Glutamatergic neuron (in vitro differentiated cells): ENCODE measurements around the gene OR6B3. TPM values are rescaled to one million over a fixed set of nuclear protein-coding genes. Genes with fewer than 3 reads are reported as not detected.
A peak's percentile ranks its signal among the peaks of the same experiment; 100 is the strongest.

ENCODE experiments used
- DNase-seq: peaks from one replicate; pipeline ENCODE4 v3.0.0; 2022
- H3K27ac Mint-ChIP-seq: one replicate; pipeline ENCODE4 v1.8.0; 2020; ENCODE audit warnings: mild to moderate bottlenecking, mixed read lengths, inconsistent platforms; ENCODE audit not compliant: unreplicated experiment
- H3K27me3 Mint-ChIP-seq: one replicate; pipeline ENCODE4 v1.8.0; 2020; ENCODE audit warnings: mild to moderate bottlenecking, moderate library complexity, mixed read lengths, inconsistent platforms; ENCODE audit not compliant: unreplicated experiment
- H3K36me3 Mint-ChIP-seq: one replicate; pipeline ENCODE4 v1.8.0; 2020; ENCODE audit warnings: mild to moderate bottlenecking, mixed read lengths, inconsistent platforms; ENCODE audit not compliant: unreplicated experiment
- H3K4me1 Mint-ChIP-seq: one replicate; pipeline ENCODE4 v1.8.0; 2020; ENCODE audit warnings: mild to moderate bottlenecking, low read depth, mixed read lengths, inconsistent platforms; ENCODE audit not compliant: unreplicated experiment
- H3K4me3 Mint-ChIP-seq: one replicate; pipeline ENCODE4 v1.8.0; 2020; ENCODE audit warnings: mild to moderate bottlenecking, mixed read lengths, inconsistent platforms; ENCODE audit not compliant: unreplicated experiment
- H3K9me3 Mint-ChIP-seq: one replicate; pipeline ENCODE4 v1.8.0; 2020; ENCODE audit warnings: mild to moderate bottlenecking, moderate library complexity, mixed read lengths, inconsistent platforms; ENCODE audit not compliant: unreplicated experiment
- CTCF ChIP-seq: fragments of 200-600 bp; sonication (generic); IDR thresholded peaks from one replicate; pipeline ENCODE4 v1.5.0; 2021; ENCODE audit not compliant: partially characterized antibody, unreplicated experiment
- total RNA-seq: library from RNA; stranded (reverse); fragmentation: NEBNext Ultra II Directional; extraction: Animal tissue kit (Norgen Biotek cat#: 25700); gene quantifications from one replicate; pipeline ENCODE4 v1.2.1, GENCODE V29; 2021; ENCODE audit not compliant: unreplicated experiment

The OR6B3 gene
- total RNA-seq, 1 donor from 2014 or later: not detected

GRCh38 chr2:240030379-240031094 lies 22.8 kb downstream of the OR6B3 start, which contains the start of gene OR6B2:
OR6B2 (minus strand) TSS chr2:240030429; CDS start chr2:240030429, 0 bp downstream.
- no peak for TF ChIP-seq CTCF
- H3K27ac Mint-ChIP-seq: no peak within 1 kb of the TSS
- H3K4me1 Mint-ChIP-seq: no peaks in the 10 kb centered on the region
- DNase-seq: no peak
- peaks cover 4% of the 10 kb centered on the region for H3K36me3 Mint-ChIP-seq
- peaks cover 9% of the 10 kb centered on the region for H3K27me3 Mint-ChIP-seq
- no peak within 1 kb of the TSS for H3K4me3 Mint-ChIP-seq
- peaks cover 9% of the 10 kb centered on the region for H3K9me3 Mint-ChIP-seq

GRCh38 chr2:240024766-240025165 lies 28.6 kb downstream of the OR6B3 start:
- H3K9me3 Mint-ChIP-seq: peaks cover 17% of the 10 kb centered on the region
- peak overlapping the region; percentile 89 for H3K27ac Mint-ChIP-seq
- peaks cover 3% of the 10 kb centered on the region for H3K4me1 Mint-ChIP-seq
- peak overlapping the region; percentile 95 for H3K4me3 Mint-ChIP-seq
- no peak for DNase-seq
- peaks cover 6% of the 10 kb centered on the region for H3K27me3 Mint-ChIP-seq
- peaks cover 12% of the 10 kb centered on the region for H3K36me3 Mint-ChIP-seq
- no peak for TF ChIP-seq CTCF

GRCh38 chr2:240023792-240024191 lies 29.5 kb downstream of the OR6B3 start:
- no peak overlapping the region for H3K27ac Mint-ChIP-seq
- peak overlapping the region; percentile 95 for H3K4me3 Mint-ChIP-seq
- DNase-seq: no peak
- H3K9me3 Mint-ChIP-seq: peaks cover 14% of the 10 kb centered on the region
- TF ChIP-seq CTCF: no peak
- H3K27me3 Mint-ChIP-seq: peaks cover 6% of the 10 kb centered on the region
- peaks cover 8% of the 10 kb centered on the region for H3K36me3 Mint-ChIP-seq
- peaks cover 3% of the 10 kb centered on the region for H3K4me1 Mint-ChIP-seq

GRCh38 chr2:240021488-240022104 lies 31.7 kb downstream of the OR6B3 start:
- peaks cover 15% of the 10 kb centered on the region for H3K36me3 Mint-ChIP-seq
- H3K9me3 Mint-ChIP-seq: peaks cover 14% of the 10 kb centered on the region
- H3K27me3 Mint-ChIP-seq: peaks cover 9% of the 10 kb centered on the region
- peak; percentile 94 for DNase-seq
- no peak overlapping the region for H3K4me3 Mint-ChIP-seq
- H3K4me1 Mint-ChIP-seq: peaks cover 3% of the 10 kb centered on the region
- H3K27ac Mint-ChIP-seq: no peak overlapping the region
- TF ChIP-seq CTCF: peak; percentile 80
